ENCODE data around the gene ID1.
"Not testable (repeated sequence)": the region's sequence is repeated elsewhere in the genome, so short reads cannot be mapped to it uniquely, and the experiment has no call there.

ID1 gene

DNA sequence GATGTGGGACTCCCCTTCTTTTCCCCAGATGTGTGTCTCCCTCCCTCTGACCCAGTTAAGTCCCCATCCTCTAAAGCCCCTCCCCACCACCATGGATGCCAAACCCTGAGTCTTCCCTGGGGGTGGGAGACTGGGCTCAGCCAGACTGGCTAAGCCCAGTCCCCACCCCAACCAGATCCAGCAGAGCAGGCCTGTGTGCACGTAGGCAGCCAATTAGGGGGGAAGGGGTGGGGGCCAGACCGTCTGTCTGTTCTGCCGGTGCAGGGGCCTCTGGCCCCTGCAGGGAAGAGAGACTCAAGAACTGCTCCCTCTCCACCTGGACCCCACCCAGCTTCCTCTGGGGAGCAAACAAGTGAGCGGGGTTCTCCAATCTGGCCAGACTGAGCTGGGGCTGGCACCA lies 33.2 kb downstream of the ID1 start:
- no peak for DNase-seq (ENCODE audit: low read depth)

DNA sequence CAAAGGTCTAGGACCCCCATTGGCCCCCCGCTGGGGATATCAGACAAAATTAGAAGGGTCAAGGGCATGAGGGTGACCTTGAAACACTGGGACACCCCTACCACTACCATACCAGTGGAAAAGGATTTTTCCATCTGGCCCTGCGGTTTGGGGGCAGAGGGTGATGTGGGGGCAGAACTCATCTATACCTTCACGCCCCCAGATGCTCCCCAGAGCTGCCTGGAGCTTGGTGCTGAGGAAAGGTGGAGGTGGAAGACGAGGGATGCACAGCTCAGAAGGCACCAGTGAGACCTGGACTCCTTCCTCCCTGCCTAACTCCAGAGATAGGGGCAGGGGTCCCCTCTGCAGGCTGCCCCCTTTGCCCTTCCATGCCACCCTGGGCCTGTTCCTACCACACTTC lies 33.7 kb downstream of the ID1 start:
- DNase-seq (ENCODE audit: low read depth) = no peak

DNA sequence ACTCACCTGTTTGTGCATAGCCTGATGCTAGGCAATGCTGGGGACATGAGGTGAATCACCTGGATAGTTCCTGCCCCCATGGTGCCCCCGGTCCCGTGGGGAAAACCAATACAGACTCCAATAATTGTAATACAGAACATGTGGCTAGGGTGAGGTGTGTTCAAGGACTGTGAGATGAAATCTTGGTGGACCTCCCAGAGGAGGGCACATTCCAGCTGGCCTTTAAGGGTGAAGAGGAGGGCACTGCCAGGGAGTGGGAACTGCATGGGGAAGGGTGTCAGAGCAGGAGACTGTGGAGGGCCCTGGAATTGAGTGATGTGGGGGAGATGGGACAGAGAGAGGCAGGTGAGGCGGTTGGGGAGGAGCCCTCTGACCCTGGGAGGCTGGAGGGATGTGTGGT lies 35.2 kb downstream of the ID1 start:
- no peak for DNase-seq (ENCODE audit: low read depth)

- DNase-seq (ENCODE audit: low read depth) = no peak
Measured at GRCh38 chr20:31641391-31641790, 36.3 kb downstream of the ID1 start.

GRCh38 chr20:31642837-31643236 lies 37.7 kb downstream of the ID1 start:
- no peak for DNase-seq (ENCODE audit: low read depth)

GRCh38 chr20:31643522-31643921 lies 38.4 kb downstream of the ID1 start:
- DNase-seq (ENCODE audit: low read depth) = no peak

DNA sequence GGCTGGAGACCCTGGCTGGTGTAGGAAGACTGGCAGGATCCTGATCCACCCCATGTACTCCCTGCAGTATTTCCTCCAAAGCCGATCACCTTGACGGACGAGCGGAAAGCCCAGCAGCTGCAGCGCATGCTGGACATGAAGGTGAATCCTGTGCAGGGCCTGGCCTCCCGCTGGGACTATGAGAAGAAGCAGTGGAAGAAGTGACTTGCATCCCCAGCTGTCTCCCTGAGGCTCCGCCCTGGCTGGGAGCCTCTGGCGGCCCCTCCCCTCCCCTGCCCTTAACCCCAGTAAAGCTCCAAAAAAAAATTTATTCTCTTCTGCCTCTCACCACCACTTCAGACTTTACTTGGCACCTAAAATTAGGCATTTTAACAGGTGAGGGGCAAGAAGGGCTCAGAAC lies 39.6 kb downstream of the ID1 start:
- no peak for DNase-seq (ENCODE audit: low read depth)

GRCh38 chr20:31648104-31648503 lies 43.0 kb downstream of the ID1 start:
- DNase-seq (ENCODE audit: low read depth) = not testable (repeated sequence)

DNA sequence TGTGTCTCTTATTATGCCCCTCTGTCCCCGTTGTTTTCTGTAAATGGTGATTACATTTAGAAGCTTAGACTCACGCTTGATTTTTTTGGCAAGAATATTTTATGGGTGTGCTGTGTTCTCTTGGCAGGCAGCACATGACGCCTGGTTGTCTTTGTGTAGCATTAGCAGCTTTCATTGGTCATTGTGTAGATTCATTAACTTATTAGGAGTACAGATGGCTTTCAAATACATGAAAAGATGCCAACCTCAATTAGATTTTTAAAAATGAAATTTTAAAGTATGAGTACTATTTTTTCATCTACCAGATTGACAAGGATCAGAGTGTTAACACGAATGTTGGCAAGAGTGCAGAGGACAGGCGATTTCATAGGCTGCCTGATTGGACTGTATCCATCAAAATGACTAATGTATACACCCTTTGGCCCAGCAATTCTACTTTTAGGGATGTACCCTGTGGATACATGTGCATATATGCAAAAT lies 47.9 kb downstream of the ID1 start:
- no peak for DNase-seq (ENCODE audit: low read depth)

DNA sequence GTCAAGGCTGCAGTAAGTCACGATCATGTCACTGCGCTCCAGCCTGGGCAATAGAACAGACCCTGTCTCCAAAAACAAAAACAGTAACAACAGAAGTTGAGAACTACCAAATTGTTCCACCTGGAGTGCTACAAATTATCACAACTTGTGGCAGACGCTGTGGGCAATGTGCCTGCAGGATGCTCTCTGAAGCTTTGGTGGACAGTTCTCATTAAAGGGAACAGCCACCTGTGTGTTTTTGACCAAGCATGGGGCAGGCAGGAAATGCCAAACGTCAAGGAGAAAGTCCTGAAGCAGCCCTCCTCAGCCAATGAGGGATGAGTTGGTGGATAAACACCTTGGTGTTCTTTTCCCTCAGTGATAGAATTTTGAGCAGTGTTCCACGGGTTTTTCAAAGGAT lies 48.5 kb downstream of the ID1 start:
- no peak for DNase-seq (ENCODE audit: low read depth)

GRCh38 chr20:31654534-31654933 lies 49.4 kb downstream of the ID1 start:
- DNase-seq (ENCODE audit: low read depth) = no peak
